HL-60 (cell line): ENCODE measurements around the gene TP53BP1.

Experiments
- POLR2AphosphoS5 ChIP-seq: IDR thresholded peaks from 2 replicates; pipeline ENCODE4 v1.6.1; 2012; ENCODE audit warnings: low read depth
- TF ChIP-seq, protein P1 (sequence below): IDR thresholded peaks from one replicate; pipeline ENCODE4 v1.5.1; 2011; ENCODE audit warnings: low read length, control low read depth, inconsistent platforms; ENCODE audit not compliant: insufficient read depth

DNA sequence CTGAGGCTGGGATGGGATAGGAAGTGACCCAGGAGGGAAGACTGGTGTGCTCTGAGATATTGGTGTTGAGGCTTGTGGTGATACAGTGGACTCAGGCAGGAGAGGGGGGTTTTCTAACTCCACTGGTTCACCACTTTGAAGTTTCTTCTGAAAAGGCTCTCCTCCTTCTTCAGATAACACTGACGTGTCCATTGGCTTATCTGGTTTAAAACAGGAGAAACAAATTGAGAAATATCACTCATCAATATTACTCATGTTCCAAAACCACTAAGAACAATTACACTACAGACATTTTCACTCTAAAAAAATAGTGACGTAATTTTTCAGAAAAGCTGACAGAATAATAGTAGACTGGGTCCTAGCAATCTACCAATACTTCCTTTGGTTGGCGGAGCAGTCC, 23.1 kb downstream of the TP53BP1 start:
- TF ChIP-seq, protein P1, sequence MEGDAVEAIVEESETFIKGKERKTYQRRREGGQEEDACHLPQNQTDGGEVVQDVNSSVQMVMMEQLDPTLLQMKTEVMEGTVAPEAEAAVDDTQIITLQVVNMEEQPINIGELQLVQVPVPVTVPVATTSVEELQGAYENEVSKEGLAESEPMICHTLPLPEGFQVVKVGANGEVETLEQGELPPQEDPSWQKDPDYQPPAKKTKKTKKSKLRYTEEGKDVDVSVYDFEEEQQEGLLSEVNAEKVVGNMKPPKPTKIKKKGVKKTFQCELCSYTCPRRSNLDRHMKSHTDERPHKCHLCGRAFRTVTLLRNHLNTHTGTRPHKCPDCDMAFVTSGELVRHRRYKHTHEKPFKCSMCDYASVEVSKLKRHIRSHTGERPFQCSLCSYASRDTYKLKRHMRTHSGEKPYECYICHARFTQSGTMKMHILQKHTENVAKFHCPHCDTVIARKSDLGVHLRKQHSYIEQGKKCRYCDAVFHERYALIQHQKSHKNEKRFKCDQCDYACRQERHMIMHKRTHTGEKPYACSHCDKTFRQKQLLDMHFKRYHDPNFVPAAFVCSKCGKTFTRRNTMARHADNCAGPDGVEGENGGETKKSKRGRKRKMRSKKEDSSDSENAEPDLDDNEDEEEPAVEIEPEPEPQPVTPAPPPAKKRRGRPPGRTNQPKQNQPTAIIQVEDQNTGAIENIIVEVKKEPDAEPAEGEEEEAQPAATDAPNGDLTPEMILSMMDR = no peak
- no peak for TF ChIP-seq POLR2AphosphoS5
